HTR-8/SVneo (cell line): ENCODE results near the gene S100P.
"Not testable (repeated sequence)": the region's sequence is repeated elsewhere in the genome, so short reads cannot be mapped to it uniquely, and the experiment has no call there.

ENCODE experiments used
- DNase-seq: peaks from one replicate; pipeline ENCODE4 v3.0.0; 2011; ENCODE audit warnings: low spot score, mixed read lengths; ENCODE audit not compliant: insufficient read length
- FAIRE-seq: peaks from 2 replicates; lab custom pipeline; 2011; peaks lifted over from hg19 to GRCh38; lab: Jason Lieb, UNC

S100P gene

DNA sequence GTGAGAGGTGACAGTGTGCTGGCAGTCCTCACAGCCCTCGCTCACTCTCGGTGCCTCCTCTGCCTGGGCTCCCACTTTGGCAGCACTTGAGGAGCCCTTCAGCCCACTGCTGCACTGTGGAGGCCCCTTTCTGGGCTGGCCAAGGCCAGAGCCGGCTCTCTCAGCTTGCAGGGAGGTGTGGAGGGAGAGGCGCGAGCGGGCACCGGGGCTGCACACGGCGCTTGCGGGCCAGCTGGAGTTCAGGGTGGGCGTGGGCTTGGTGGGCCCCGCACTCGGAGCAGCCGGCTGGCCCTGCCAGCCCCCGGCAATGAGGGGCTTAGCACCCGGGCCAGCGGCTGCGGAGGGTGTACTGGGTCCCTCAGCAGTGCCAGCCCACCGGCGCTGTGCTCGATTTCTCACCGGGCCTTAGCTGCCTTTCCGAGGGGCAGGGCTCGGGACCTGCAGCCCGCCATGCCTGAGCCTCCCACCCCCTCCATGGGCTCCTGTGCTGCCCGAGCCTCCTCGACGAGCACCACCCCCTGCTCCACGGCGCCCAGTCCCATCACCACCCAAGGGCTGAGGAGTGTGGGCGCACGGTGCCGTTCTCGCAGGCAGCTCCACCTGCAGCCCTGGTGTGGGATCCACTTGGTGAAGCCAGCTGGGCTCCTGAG, 21.0 kb upstream of the S100P start:
- FAIRE-seq, DNase-seq: not testable (repeated sequence)

DNA sequence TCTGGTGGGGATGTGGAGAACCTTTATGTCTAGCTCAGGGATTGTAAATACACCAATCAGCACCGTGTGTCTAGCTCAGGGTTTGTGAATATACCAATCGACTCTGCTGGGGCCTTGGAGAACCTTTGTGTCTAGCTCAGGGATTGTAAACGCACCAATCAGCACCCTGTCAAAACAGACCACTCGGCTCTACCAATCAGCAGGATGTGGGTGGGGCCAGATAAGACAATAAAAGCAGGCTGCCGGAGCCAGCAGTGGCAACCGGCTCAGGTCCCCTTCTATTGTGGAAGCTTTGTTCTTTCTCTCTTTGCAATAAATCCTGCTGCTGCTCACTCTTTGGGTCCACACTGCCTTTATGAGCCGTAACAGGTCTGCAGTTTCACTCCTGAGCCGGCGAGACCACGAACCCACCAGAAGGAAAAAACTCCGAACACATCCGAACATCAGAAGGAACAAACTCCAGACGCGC, 20.5 kb upstream of the S100P start:
- not testable (repeated sequence) for FAIRE-seq, DNase-seq

DNA sequence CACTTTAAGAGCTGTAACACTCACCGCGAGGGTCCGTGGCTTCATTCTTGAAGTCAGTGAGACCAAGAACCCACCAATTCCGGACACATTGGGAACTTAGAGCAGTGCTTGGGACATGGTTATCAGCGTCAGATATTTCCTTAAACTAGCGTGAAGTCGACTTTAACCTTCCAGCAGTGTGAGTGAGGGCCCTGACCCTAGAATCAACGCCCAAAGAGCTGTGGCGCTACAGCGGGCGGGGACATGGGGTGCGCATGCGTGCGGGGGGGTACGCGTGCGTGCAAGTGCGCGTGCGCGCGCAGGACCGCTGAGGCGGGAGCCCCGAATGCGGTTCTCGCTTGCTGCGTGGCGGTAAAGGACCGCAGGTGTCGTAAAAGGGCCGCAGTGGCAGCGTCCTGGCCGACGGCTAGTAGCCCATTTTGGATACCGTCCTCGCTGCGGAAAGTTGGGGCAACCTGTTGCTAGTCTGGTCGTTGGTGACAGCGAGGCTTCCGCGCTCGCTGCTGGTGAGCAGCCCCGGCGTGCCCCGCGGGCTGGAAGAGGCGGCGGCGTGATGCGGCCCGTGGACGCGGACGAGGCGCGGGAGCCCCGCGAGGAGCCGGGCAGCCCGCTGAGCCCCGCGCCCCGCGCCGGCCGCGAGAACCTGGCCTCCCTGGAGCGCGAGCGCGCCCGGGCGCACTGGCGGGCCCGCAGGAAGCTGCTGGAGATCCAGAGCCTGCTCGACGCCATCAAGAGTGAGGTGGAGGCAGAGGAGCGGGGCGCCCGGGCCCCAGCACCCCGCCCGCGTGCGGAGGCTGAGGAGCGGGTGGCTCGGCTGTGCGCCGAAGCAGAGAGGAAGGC, 19.8 kb upstream of the S100P start:
- FAIRE-seq, result peak; percentile 97
- peak; percentile 95 for DNase-seq

DNA sequence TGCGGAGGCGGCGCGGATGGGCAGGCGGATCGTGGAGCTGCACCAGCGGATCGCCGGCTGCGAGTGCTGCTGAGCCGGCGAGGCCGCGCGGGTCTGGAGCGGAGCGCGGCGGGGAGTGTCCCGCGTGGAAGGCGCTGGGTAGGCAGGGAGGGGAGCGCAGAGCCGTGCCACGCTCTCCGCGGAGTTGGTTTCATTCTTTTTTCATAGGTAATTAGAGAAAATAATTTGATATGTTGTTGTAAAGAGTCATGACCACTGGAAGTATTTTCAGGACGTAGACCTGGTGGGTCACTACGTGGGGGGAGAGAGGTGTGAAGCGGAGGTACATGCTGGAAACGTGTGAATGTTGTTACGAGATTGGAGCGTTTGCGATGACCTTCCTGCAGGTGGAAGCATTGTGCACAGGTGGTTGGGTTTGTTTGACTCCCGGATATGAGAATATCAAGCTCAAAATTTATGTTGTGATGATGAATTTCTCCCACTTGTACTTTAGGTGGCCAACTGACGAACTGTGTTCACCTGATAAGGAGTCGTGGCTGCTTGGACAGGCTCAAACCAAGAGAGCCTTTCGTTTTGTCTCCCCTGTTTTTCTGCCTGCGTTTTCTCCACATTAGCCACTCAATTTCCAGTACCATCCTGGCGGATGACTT, 19.1 kb upstream of the S100P start:
- FAIRE-seq (peak; percentile 69), DNase-seq (peak; percentile 45)

GRCh38 chr4:6676722-6677558, 16.7 kb upstream of the S100P start:
- FAIRE-seq, result peak; percentile 26
- no peak for DNase-seq

- no peak for DNase-seq
- FAIRE-seq, result no peak
These were observed 13.2 kb upstream of the S100P start for GRCh38 chr4:6680372-6681034.

GRCh38 chr4:6681191-6681590, 12.5 kb upstream of the S100P start:
- FAIRE-seq, result no peak
- no peak for DNase-seq

DNA sequence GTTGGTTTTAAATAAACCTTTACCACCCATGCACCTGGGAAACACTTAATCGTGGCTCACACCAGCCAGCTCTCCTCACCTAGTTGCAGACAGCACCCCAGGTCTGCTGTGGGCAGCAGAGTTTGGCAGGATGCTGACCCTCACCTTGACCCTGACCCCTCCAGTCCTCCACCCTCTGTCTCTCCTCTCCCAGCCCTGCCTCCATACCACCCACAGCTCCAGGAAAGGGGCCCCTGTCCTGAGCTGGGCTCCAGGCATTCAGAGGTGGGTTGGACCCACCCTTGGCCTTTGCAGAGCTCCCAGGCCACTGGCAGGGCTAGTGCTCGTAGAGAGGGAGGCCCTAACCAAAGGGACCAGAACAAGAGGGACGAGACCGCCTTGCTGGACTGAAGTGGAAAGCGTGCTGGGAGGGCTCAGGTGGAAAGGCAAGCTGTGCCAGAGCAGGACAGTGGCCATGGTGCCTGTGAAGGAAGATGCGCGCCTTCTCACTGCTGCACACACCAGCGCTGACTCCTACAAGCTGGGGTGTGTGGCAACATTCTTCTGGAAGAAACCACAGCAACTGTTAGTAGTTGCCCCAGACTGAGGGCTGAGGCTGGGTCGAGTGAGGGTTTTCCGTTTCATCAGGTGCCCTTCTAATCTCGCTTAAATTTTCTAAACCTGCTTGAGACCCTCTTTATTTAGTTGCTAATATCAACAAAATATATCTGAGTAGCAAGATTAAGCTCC, 10.7 kb upstream of the S100P start:
- FAIRE-seq, result no peak
- no peak for DNase-seq

DNA sequence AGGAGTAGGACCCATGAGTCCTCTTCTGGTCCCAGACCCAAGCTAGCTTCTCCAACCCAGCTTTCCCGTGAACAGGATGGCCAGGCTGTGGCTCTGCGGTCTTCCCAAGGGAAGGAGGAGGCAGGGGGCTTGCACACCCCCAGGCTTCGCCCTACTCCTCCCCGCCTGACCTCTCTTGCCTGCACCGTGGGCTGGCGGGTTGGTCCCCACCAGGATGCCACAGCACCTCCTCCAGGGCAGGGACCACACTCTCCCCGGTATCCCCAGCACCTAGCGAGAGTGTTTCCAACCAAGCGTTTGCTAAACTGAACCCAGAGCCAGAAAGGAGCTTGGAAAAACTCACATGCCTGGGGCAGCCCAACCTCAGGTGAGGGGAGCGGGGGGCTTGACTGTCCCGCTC, 9.0 kb upstream of the S100P start:
- FAIRE-seq (no peak), DNase-seq (no peak)

- FAIRE-seq, result no peak
- DNase-seq, result no peak
These were observed 7.4 kb upstream of the S100P start for GRCh38 chr4:6686104-6686787.

- FAIRE-seq, result peak; percentile 28
- DNase-seq, result no peak
These were observed 5.5 kb upstream of the S100P start for GRCh38 chr4:6687947-6688878.

GRCh38 chr4:6688879-6689505, 4.7 kb upstream of the S100P start:
- FAIRE-seq (peak; percentile 70), DNase-seq (peak; percentile 93)

DNA sequence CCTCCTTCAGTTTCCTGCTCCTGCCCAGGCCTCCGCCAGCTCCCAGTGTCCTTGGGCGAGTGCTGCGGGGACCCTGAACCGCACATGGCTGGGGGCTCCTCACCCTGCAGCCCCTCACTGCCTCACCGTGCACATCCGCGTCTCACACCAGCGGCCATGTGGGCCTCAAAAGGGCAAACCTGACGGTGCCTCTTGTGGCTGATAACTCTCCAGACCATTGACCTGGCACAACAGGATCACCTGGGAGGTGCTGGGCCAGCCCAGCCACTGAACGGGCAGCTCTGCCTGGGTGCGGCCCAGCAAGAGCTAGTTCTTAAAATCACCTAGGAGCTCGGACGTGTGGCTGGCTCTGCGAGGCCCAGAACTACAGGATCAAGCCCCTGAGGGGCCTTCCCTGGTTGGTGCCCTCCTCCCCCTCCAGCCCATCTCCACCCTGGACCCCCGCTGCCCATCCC, 4.1 kb upstream of the S100P start:
- no peak for DNase-seq
- FAIRE-seq, result no peak

- FAIRE-seq (no peak), DNase-seq (no peak)
These were observed 1.3 kb upstream of the S100P start for GRCh38 chr4:6692379-6692778.

DNA sequence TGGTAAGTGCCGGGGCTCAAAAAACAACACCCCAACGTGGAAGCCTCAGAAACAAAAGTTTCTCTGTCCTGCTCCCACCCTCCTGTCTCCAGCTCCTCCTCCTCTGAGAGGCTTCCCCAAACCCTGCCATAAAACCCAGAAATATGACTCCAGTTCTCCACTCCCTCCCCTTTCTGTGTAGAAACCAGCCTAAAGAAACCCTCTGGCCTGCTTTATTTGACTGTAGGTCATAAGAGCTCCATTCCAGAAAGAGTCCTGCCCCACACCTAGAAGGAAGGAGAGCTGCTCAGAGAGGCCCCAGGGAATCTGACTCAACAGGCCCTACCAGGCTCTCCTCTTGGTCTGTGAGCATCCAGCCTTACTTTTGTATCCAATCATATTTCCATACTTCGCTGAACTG, 872 bp upstream of the S100P start:
- FAIRE-seq (no peak), DNase-seq (no peak)

DNA sequence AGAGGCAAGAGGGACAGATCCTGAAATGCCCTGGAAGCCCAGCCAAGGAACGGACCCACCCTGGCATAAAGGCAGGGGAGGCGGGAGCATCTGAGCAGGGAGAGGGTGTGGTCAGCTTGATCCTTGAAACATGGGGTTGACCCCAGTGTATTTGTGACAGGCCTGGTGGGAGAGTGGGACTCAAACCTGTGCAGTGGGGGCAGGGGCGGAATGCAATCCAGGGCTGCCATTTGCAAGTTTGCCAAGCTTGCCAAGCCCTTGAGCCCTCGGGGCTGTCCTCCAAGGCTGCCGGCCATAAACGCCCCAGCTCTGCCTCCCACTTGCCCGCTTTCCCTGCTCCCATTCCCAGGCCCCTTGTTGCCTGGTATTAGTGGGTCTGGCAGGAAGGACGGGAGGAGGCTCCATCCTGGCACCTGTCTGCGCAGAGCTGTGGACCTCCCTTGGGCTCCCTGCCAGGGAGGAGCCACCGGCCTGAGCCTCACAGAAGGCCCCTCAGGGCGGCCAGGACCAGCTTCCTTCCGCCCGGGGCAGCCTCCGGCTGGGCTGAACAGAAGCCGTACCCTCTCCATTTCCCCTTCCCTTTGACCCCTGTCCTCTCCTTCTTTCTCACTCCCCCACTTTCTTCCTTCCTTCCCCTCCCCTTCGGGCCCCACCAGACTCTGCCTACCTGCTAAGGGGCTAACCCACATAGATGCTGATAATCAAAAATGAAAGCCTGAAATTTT, 661 bp downstream of the S100P start:
- FAIRE-seq, result no peak
- DNase-seq, result no peak
